ENCODE data around the gene SHISA9. TPM values are rescaled to one million over a fixed set of nuclear protein-coding genes. Genes with fewer than 3 reads are reported as not detected.

The SHISA9 gene
- polyA plus RNA-seq, 3 donors, result 0.01 TPM; not detected in 2

DNA sequence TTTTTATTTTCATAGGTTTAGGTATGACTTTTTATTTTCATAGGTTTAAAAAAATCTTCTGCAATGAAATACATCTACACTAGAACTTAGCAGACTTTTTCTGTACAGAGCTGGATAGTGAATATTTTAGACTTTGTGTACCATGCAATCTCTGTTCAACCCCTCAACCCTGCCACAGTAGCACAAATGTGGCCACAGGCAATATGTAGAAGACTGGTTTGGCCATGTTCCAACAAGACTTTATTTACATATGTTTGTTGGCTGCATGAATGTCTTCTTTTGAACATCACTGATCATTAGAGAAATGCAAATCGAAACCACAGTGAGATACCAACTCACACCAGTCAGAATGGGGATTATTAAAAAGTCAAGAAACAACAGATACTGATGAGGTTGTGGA, 229.2 kb downstream of the SHISA9 start:
- no peak overlapping the region for H3K4me3 Mint-ChIP-seq
- H3K27me3 Mint-ChIP-seq (ENCODE audit: low read depth in 3 of 3), result peaks cover 0 to 4% (median 0%) of the 10 kb centered on the region in 3 donors
- no peak overlapping the region for H3K27ac Mint-ChIP-seq
- DNase-seq, result no peak
- peaks cover 8 to 11% of the 10 kb centered on the region in 2 donors for H3K9me3 ChIP-seq (replicated peaks in 1 of 2; ENCODE audit: control insufficient read depth in 1 of 2, insufficient read depth in 1 of 2, low read length in 2 of 2)
- H3K4me2 ChIP-seq (replicated peaks; ENCODE audit: extremely low read depth, low read length, poor library complexity, severe bottlenecking), result no peak overlapping the region
- no CpG with 5 or more reads among the region's 1 CpG for WGBS (ENCODE audit: insufficient coverage)
- no peaks in the 10 kb centered on the region for H3K79me2 ChIP-seq (ENCODE audit: insufficient read depth, low read length)
- no peak overlapping the region for H3K27ac ChIP-seq (ENCODE audit: low read depth in 1 of 2, low read length in 2 of 2)
- intact Hi-C loops (cut with micrococcal nuclease), result no loop called here
- no peaks in the 10 kb centered on the region for H4K20me1 ChIP-seq (ENCODE audit: insufficient read depth, low read length)
- no peak overlapping the region for H3K4me3 ChIP-seq (replicated peaks in 1 of 3; ENCODE audit: low read depth in 2 of 3, low read length in 3 of 3)
- H2AFZ ChIP-seq (ENCODE audit: insufficient read depth, low read depth, low read length, poor library complexity, severe bottlenecking), result no peak overlapping the region
- no peak overlapping the region for H3K9ac ChIP-seq (ENCODE audit: insufficient read depth, low read length, poor library complexity, severe bottlenecking)
- H3K4me1 ChIP-seq (ENCODE audit: control insufficient read depth in 1 of 2, insufficient read depth in 2 of 2, low read length in 2 of 2), result no peaks in the 10 kb centered on the region
- H3K36me3 ChIP-seq (replicated peaks in 1 of 2; ENCODE audit: control insufficient read depth in 1 of 2, insufficient read depth in 2 of 2, low read length in 2 of 2), result no peaks in the 10 kb centered on the region
- peaks cover 3 to 13% (median 8%) of the 10 kb centered on the region in 7 donors for H3K9me3 Mint-ChIP-seq
- no peak for TF ChIP-seq CTCF (IDR thresholded peaks at IDR 0.05)
- H3K27me3 ChIP-seq (ENCODE audit: control insufficient read depth in 2 of 2, insufficient read depth in 2 of 2, low read length in 2 of 2), result no peaks in the 10 kb centered on the region
- H3K36me3 Mint-ChIP-seq, result no peaks in the 10 kb centered on the region
- no peaks in the 10 kb centered on the region for H3K4me1 Mint-ChIP-seq

- H2AFZ ChIP-seq (ENCODE audit: insufficient read depth, low read depth, low read length, poor library complexity, severe bottlenecking), result no peak overlapping the region
- Mint-ChIP-seq H3K27ac (no peak overlapping the region), H3K9me3 (peaks cover 1 to 17% (median 7%) of the 10 kb centered on the region in 7 donors), H3K27me3 (ENCODE audit: low read depth in 3 of 3) (peaks cover 0 to 1% (median 0%) of the 10 kb centered on the region in 3 donors), H3K36me3 (no peaks in the 10 kb centered on the region), H3K4me3 (no peak overlapping the region), H3K4me1 (no peaks in the 10 kb centered on the region)
- H3K27ac ChIP-seq (ENCODE audit: low read depth in 1 of 2, low read length in 2 of 2), result no peak overlapping the region
- WGBS (ENCODE audit: insufficient coverage), result 100% methylated on average over 1 of the region's 1 CpG
- no peak overlapping the region for H3K9ac ChIP-seq (ENCODE audit: insufficient read depth, low read length, poor library complexity, severe bottlenecking)
- H3K4me2 ChIP-seq (replicated peaks; ENCODE audit: extremely low read depth, low read length, poor library complexity, severe bottlenecking), result no peak overlapping the region
- peaks cover 5 to 8% of the 10 kb centered on the region in 2 donors for H3K9me3 ChIP-seq (replicated peaks in 1 of 2; ENCODE audit: control insufficient read depth in 1 of 2, insufficient read depth in 1 of 2, low read length in 2 of 2)
- no peaks in the 10 kb centered on the region for H3K27me3 ChIP-seq (ENCODE audit: control insufficient read depth in 2 of 2, insufficient read depth in 2 of 2, low read length in 2 of 2)
- H3K4me3 ChIP-seq (replicated peaks in 1 of 3; ENCODE audit: low read depth in 2 of 3, low read length in 3 of 3), result no peak overlapping the region
- TF ChIP-seq CTCF (IDR thresholded peaks at IDR 0.05), result no peak
- intact Hi-C loops (cut with micrococcal nuclease), result no loop called here
- H3K4me1 ChIP-seq (ENCODE audit: control insufficient read depth in 1 of 2, insufficient read depth in 2 of 2, low read length in 2 of 2), result no peaks in the 10 kb centered on the region
- DNase-seq, result no peak
- no peaks in the 10 kb centered on the region for H3K36me3 ChIP-seq (replicated peaks in 1 of 2; ENCODE audit: control insufficient read depth in 1 of 2, insufficient read depth in 2 of 2, low read length in 2 of 2)
- H4K20me1 ChIP-seq (ENCODE audit: insufficient read depth, low read length), result no peaks in the 10 kb centered on the region
- H3K79me2 ChIP-seq (ENCODE audit: insufficient read depth, low read length), result no peaks in the 10 kb centered on the region
Observed at GRCh38 chr16:13134836-13135235, 233.4 kb downstream of the SHISA9 start.

Measured in CD14-positive monocyte (primary cell).